Stimulated activated CD4-positive, alpha-beta T cell treated with anti-CD3 and anti-CD28 coated beads, Interleukin-4, amount 100 ng/mL, for 4 hours (primary cell): ENCODE data around the gene FBXW7.
"Not testable (repeated sequence)": the region's sequence is repeated elsewhere in the genome, so short reads cannot be mapped to it uniquely, and the experiment has no call there.

Experiments used
- DNase-seq, 2 experiments: peaks; one replicate each; pipeline ENCODE4 v3.0.0-alpha.2; 2020

Gene FBXW7, protein sequence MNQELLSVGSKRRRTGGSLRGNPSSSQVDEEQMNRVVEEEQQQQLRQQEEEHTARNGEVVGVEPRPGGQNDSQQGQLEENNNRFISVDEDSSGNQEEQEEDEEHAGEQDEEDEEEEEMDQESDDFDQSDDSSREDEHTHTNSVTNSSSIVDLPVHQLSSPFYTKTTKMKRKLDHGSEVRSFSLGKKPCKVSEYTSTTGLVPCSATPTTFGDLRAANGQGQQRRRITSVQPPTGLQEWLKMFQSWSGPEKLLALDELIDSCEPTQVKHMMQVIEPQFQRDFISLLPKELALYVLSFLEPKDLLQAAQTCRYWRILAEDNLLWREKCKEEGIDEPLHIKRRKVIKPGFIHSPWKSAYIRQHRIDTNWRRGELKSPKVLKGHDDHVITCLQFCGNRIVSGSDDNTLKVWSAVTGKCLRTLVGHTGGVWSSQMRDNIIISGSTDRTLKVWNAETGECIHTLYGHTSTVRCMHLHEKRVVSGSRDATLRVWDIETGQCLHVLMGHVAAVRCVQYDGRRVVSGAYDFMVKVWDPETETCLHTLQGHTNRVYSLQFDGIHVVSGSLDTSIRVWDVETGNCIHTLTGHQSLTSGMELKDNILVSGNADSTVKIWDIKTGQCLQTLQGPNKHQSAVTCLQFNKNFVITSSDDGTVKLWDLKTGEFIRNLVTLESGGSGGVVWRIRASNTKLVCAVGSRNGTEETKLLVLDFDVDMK

DNA sequence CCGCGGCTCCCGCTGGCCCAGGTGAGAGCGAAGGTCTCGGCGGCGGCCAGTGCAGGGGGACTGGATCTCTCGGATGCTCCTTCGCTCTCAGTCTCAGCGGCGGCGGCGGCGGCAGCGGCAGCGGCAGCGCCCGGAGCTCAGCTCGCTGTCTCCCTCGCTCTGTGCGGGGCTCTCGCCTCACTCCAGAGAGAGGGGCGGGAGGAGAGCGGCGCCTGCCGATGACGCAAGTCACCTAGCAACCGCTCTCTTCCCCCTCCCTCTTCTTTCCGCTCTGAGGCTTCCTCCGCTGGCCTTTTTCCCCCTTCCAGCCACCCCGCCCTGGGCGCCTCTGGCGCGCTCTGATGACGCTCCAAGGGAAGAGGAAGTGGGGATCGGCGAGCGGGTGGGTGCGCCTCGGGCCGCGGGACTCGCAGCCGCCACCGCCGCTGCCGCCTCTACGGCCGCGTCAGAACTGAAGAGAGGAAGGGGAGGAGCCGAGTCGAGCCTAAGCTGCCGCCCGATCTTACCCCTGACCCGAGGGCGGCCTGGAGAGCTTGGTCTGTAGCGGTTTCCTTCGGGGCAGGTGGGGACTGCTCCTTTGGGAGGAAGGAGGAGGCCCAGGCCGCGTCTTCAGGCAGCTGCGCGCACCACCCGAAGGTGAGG is at the start of gene FBXW7:
Gene FBXW7 (minus strand): TSS at position 190 of the 642 bp plus-strand sequence. CDS start 124,289 bp downstream, outside the sequence.
- DNase-seq: peak; percentile 98 to 100

DNA sequence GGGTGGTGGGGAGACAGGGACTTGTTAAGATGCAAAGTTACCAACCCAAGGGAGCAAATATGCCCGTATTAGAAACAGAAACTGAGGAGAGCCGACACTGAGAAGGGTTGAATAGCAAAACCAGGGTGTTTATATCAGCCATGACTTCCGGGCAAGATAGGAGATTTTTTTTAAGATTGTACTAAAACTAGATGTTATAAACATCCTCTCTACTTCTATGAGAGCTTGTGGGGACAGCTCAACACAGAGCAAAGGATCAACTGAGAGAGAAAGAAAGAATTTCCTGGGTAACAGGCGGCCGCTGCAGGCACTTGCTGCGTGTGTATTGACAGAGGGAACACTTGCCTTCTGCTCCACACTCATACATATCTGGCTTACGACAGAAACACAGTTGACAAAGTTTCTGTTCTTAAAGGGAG is 49.1 kb upstream of the FBXW7 start:
- no peak for DNase-seq

DNA sequence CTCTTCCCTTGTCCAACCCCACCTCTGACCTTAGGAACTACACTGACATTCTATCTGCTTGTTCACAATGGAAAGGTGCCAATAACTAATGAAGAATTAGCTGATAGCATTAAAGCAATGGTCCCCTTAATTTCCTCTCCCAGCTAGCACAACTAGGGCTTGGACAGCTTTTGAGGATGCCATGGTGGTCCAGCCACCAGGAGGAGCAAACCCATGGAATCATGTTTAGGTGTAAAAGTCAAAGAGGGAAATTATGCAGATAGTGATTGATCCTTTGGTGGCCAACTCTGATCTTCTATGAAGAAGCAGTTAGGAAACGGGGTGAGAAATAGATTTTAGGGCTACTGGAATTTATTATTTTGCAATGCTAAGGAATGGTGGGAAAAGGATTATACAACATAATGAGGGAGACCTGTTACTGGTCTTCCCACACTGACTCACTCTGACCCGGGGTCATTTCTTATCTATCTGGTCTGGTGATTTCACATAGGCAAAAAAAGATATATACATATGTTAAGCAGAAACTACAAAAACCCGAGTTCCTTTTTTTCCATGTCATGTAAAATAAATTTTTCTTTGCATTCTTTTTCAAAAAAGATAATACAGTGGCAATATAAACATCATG is 45.8 kb upstream of the FBXW7 start:
- DNase-seq: no peak

DNA sequence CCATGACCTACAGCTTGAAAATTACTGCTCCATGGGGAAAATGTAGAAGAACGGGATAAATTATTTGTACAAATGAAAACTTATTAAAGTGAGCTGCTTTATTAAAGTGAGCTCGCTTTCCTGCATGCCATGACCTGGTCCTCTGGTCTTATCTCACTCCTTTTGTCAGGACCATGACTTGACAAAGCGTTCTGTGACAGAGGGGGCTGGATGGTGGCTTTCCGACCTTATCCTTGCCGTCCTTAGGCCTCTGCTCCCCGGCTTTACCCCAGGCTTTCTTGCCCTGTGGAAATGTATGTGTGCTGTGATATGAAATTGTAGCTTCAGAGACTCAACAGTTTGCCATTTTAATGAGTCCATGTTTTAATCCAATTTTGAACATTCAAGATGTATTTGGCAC is 44.0 kb upstream of the FBXW7 start:
- DNase-seq: no peak

DNA sequence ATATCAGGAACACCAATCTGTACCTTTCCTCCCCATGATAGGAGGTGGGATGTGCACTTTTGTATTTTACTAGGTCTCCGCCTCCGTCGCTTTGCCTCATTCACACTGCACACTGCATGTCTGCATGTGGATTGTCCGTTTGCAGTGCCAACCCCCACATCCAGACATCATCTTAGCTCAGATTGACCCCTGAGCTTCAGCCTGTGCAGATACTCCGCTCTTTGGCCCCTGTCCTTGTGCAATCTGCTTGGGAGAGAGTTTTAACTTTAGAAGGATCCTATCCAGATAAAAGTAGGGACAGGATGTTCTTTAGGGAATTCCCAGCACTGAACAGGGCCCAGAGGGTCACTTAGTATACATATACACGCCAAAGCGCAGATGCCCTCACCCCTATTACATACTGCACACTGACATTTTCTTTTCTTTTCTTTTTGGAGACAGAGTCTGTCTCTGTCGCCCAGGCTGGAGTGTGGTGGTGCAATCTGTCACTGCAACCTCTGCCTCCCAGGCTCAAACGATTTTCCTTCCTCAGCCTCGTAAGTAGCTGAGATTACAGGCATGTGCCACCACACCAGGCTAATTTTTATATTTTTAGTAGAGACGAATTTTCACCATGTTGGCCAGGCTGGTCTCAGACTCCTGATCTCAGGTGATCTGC is 43.3 kb upstream of the FBXW7 start:
- DNase-seq: no peak

DNA sequence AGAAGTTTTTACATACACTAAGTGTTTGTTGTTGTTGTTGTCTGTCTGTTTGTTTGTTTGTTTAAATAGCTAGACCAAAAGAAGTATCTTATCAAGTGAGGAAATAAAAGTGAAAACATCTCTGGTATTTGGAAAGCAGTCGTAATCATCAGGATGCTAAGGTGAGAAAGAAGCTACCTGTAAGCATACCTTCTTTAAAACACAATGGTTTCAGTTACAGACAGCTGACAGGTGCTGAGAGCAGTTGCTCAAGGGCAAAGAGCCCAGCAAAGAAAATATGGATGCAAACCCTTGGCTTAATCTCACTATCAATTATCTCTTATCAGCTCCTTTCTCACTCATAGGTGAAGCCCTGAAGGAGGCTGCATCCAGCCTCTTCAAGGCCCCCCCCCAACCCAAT is 42.8 kb upstream of the FBXW7 start:
- DNase-seq: no peak

DNA sequence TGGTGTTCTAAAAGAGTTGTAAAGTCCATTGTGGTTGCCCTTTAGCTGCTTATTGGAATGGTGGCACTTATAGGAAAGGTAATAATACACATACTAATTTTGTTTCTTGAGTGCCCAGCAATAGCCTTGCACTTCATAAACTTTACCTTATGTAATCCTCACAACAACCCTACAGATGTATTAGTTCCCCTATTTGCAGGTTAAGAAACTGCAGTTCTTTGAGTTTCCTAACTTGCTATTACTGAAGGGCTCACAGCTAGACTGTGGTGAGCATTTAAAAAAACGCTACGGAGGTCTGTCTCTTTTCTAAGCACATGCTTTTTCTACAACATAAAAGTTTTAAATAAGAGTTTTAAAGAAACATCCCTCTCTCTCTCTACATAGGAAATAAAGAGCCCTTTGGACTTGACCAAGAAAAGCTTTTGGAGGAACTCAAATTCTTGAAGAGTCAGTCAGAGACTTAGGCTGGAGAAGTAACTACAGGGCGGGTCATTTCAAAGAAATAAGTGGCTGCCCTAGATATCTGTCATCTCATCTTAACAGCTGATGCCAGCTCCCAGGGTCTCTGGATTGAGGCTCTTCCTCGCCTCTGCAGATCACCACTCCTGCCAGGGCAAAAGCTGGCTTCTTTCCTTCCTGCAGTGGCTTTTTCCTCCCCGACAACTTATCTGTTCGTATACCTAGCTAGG is 42.0 kb upstream of the FBXW7 start:
- no peak for DNase-seq

DNA sequence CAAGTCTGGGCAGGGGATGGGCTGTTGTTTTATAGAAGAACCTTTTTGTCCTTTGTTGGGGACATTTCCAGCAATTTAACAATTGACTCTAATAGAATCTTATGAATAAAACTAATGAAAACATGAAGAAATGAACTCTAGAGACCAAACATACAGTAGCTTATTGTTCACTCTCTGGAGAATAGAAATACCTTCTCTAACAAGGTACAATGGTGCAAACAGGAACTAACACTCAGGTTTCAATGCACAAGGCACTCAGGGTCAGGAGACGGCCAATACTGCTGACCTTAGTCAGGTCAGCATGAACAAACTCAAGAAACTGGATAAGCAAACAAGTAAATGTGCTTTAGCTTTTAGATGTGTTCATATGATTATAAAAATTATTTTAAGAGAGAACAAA is 39.6 kb upstream of the FBXW7 start:
- DNase-seq: no peak

DNA sequence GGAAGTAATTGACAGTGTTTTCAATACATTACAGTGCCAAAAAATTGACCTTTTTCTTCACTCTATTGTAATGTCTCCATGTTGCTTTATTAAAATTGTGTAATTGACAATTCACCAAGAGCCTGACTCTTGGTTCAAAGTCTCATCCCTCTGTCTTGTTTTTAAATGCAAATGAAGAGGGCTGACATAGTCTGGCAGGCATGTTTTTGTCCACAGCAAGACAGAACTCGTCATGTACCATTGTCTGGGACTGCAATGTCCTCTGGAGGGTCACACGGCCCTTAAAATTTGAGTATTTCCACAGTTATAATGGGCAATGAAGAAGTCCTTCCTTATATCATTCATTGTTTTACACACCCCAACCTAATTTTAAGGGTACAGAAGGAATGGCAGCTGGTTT is 38.0 kb upstream of the FBXW7 start:
- DNase-seq: no peak

DNA sequence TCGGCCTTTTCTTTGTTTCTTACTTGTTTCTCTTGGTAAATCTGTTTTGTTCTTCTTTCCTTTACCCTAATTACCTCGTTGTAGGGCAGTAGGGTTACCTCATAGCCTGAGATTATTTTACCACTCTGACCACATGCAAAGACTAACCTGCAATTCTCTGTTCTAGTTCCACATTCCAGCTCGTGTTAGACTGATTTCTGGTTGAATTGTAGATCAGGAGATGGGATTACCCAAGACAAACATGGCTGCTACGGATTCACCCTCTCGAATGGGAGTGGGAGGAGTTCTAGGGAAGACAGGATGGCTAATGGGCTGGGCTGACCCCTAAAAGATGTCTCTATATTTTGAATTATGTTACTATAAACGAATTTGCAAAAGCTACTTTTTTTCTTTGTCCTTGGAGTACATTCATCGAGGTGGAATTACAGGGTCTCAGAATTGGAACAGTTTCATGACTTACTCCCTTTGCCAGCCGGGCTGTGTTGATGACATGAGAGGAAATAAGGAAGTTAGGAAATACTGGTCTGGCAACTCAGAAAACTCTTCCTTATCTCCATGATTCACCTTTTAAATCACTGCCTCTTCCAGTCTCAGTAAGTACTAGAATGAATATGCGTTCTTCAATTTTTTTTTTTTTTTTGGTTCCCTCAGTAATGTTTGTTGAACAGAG is 36.7 kb upstream of the FBXW7 start:
- DNase-seq: no peak

DNA sequence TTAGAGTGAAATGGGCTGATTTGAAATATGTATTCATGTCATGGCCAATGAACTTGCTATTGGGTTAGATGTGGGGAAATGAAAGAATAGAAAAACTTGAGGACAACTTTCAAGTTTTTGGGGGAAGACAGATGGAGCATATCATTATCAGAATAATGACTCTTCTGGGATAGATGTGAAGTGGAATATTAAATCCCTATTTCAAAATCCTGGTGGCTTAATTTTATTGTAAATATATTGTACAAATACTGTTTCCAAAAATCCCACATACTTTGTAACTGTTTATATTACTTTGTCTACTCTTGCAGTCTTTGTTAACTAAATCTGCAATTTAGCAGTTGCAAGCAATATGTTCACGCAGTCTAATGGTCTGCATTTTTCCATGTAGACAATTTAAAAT is 35.9 kb upstream of the FBXW7 start:
- DNase-seq: no peak

DNA sequence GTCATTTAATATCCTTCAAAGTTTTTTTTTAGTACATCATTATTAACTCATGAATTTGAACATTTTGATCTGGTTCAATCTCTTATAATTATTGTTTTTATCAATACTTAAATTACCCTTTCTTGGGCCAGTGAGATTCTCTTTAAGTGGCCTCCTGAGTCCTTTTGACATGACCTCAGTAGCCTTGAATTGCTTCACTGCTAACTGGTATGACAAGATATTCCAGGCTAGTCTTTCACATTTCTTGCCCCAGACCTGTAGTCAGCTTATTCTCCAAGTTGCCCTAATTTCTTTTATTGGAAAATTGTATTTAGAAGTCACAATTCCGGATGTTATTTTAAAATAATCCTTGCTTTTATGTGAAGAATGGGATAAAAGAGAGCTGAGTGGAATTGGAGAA is 35.4 kb upstream of the FBXW7 start:
- no peak for DNase-seq

DNA sequence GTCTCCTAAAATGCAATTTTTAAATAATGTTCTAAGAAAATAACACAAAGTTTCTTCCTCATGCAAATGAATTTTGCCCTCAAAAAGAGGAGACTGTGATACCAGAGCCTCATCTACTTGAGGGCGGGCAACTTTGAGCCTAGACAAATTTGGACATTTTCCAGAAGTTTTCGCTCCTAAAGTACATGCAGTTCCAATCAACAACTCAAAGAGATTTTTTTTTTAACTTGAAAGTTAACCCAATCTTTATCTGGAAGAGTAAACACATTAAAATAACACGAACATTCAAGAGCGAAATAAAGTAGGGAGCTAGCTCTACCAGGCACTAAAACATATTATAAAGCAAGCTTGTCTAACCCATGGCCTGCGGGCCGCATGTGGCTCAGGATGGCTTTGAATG is 29.4 kb upstream of the FBXW7 start:
- no peak for DNase-seq

DNA sequence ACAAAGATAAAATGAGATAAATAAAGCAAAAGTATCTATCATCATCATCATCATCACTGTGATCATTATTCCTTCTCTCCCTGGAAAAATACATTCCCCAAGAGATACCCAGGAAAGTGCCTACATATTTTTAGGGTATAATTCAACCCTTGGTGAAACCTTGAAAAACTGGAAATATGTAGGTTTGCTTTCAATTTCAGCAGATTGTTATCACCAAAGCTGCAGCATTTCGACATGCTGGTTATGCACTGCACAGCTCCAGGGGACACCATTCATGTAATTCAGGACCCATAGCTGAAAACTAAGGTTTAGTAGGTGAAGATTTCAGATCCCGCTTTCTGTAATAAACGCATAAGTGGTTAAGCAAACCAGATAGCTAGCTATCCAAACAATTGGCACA is 28.4 kb upstream of the FBXW7 start:
- DNase-seq: no peak

DNA sequence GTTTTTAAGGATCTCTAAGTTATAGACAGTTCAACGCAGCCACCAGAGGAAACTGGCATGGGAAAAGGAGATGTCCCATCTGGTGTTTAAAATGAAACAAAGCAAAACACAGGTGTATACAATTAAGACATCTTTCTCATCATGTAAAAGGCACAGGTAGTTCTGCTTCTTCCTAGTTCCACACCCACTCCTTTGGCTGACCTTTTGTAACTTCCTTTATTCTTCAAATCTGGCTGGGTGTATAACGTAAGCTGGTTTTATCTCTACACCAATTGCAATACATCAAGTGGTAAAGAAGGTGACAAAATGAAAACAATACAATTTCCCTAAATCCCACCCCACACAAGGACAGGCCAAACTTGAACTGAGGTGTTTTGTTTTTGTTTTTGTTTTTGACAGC is 27.3 kb upstream of the FBXW7 start:
- no peak for DNase-seq

DNA sequence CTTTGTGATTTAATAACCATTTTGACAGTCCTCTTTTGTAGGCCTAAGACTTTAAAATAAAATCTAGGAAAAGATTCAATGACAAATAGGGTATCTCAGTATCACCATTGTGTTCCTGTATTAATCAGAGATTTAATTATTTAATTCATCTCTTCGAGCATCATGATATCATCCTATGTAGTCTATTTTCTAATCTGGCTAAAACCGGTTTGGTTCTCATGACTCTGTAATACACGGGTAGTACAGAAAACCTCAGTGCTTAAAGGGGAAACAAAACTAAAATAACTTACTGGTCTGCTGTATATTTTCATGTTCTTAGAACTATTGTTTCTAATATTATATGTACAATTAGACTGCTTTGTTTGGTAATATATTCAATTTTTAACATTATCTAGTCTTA is 23.7 kb upstream of the FBXW7 start:
- DNase-seq: no peak

DNA sequence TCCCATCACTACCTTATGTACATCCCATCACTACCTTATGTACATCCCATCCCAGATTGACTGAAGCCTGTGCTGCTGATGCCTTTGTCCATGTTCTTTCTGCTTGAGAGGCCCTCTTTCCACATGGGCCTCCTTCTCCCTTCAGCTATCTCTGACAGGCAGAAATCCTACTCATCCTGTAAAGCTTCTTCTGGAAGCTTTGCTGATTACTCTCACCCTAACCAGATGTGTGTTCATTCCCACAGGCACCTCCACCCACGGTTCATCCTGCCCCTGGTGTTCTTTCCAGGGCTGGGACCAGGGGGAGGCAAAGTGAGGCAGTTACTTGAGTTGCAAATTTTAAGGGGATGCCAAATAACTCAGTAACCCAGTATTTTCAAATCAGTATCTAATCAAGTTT is 22.5 kb upstream of the FBXW7 start:
- no peak for DNase-seq

DNA sequence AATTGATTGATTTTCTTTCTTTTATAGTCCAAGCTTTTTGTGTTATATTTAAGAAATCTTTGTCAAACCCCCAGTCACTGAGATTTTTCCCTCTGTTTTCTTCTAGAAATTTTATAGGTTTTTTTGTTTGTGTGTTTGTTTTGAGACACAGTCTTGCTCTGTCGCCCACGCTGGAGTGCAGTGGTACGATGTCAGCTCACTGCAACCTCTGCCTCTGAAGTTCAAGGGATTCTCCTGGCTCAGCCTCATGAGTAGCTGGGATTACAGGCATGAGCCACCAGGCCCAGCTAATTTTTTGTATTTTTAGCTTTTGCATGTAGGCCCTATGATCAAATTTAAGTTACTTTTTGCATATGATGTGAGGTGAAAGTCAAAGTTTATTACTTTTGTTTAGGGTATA is 20.9 kb upstream of the FBXW7 start:
- DNase-seq: no peak

DNA sequence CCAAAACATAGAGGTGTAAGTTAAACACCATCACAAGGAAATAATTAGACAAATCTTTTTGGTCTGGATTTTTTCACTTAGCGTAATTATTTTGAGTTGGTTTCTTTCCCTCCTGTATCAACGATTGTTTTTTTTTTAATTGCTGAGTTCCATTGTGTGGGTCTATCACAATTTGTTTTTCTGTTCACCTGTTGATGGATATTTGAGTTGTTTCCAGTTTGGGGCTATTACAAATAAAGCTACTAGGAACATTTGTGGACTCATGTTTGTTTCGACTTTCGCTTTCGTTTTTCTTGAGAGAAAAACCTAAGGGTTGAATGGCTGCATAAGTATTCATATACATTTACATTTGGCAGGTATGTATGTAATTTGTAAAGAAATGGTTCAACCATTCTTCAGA is 20.4 kb upstream of the FBXW7 start:
- DNase-seq: no peak

DNA sequence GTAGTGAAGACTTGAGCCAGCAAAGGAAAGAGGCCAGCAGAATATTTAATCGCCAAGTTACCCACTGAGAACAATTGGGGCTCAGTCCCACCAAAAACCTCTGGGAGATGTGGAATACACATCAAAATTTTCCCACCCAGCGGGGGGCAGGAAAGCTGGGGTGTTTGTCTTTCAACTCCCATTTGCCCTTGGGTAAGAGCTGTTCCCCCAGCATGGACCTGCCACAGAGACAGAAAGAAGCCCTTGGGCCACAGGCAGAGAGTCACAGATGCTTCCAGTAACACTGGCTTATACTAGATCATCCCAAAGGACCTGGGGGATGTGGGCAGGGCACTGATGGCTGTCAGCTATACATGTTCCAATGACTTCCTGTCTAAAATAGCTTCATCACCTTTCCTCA is 18.9 kb upstream of the FBXW7 start:
- DNase-seq: no peak

DNA sequence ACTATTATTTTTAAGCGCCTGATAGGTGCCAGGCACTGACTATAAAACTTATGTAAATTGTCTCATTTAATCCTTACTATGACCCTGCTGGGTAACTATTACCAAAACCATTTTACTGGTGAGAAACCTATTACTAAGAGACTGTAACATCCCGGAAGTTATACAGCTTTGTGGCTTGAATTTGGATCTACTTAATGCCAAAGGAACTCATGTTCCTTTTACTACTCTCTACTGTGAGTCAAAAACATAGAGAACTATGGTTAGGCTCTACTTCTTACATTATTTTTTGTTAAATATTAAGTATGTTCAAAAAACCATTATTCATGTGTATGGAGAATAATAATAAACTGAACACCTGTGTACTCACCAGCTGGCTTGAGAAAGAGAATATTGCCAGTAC is 14.8 kb upstream of the FBXW7 start:
- not testable (repeated sequence) for DNase-seq

DNA sequence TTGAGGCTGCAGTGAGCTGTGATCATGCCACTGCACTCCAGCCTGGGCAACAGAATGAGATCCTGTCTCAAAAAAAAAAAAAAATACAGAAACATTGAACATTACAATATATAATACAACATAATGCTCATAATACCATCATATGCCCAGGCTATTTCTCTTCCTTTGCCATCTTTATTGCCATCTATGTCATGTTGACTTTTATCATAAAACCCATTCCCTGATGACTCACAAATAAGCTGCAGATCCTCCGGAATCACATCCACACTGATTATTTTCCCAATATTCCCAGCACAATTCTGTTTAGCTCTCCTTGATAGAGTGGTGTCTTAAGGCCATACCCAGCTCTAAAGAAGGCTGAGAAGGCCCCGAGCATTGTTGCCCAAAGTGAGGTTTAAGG is 9.2 kb upstream of the FBXW7 start:
- DNase-seq: no peak
